Measurements from ENCODE around the gene SWAP70.
"Not testable (repeated sequence)": the region's sequence is repeated elsewhere in the genome, so short reads cannot be mapped to it uniquely, and the experiment has no call there.

The SWAP70 gene

GRCh38 chr11:9726321-9727022, 62.6 kb downstream of the SWAP70 start:
- no peak for DNase-seq

DNA sequence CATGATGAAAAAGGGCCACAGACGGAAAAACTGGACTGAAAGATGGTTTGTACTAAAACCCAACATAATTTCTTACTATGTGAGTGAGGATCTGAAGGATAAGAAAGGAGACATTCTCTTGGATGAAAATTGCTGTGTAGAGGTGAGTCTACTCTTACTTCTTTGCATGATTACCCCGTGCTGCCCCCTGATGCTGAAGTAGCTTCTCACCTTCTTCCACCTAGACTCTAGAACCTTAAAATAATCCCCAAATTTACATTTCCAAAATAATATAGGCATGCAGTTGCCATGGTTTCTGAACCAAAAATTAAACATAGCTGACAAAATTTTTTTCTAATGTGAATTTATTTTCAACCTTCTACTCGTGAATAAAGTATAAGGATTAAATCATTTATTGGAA, 64.2 kb downstream of the SWAP70 start:
- DNase-seq: no peak

- no peak for DNase-seq
Measured at GRCh38 chr11:9731256-9731655, 67.4 kb downstream of the SWAP70 start.

DNA sequence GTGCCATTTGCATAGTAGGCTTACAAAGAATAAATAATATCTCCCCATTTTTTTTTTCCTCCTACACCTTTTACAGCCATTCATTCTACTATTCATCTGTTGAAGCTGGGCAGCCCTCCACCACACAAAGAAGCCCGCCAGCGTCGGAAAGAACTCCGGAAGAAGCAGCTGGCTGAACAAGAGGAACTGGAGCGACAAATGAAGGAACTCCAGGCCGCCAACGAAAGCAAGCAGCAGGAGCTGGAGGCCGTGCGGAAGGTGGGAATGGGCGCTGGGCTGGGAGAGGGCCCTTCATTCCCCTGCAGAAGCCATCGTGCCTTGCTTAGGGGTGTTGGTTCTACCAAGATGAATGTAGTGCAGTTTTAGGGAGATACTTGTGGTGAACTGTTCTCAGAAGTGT, 68.6 kb downstream of the SWAP70 start:
- no peak for DNase-seq

- DNase-seq: no peak
Measured at GRCh38 chr11:9733212-9733611, 69.3 kb downstream of the SWAP70 start.

GRCh38 chr11:9735236-9735635, 71.4 kb downstream of the SWAP70 start:
- no peak for DNase-seq

DNA sequence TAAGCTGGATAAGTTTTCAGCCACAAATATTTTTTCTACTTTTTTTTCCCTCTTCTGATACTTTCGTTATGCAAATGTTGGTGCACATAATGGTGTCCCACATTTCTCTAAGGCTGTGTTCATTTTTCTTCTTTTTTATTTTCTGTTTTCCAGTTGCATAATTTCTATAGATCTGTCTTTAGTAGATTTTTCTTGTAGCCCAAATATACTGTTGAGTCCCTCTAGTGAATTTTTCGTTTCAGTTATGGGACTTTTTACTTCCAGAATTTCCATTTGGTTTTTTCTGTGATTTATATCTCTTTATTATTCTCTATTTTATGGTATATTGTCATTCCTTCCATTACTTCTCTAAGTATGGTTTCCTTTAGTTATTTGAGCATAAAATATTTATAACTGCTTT, 72.0 kb downstream of the SWAP70 start:
- DNase-seq: no peak

DNA sequence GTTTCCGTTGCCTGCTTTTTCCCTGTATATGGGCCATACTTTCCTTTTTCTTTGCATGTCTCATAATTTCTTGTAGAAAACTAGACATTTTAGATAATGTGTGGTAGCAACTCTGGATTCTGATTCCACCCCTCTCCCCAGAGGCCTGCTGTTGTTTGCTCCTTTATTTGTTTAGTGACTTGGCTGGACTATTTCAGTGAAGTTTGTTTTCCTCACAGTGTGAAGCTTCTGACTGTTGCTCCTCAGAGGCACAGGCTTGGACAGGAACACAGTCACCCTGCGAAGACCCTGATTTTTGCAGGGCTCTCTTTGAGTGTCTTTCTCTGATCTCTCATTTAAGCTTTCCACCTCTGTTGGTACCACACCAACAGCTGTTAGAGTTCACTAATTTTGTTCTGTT, 72.5 kb downstream of the SWAP70 start:
- DNase-seq: no peak

DNA sequence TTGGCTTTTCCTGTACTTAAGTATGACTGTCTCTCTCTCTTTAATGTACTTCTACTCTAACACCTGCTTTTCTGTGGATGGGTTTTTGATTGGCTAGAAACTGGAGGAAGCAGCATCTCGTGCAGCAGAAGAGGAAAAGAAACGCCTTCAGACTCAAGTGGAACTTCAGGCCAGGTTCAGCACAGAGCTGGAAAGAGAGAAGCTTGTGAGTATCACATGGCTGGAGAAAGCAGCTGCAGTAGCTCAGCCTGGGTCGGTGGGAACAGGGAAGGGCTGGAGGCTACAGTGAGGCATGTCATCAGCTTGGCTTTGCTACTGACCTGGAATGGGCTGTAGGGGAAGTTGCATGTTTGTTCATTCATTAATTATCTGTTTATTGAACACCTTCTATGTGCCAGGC, 74.2 kb downstream of the SWAP70 start:
- DNase-seq: peak; percentile 35

- no peak for DNase-seq
Measured at GRCh38 chr11:9738707-9739106, 74.8 kb downstream of the SWAP70 start.

GRCh38 chr11:9739123-9739900, 75.4 kb downstream of the SWAP70 start:
- peak; percentile 15 for DNase-seq

GRCh38 chr11:9740202-9740883, 76.5 kb downstream of the SWAP70 start:
- DNase-seq: no peak

GRCh38 chr11:9741260-9741659, 77.4 kb downstream of the SWAP70 start:
- no peak for DNase-seq

DNA sequence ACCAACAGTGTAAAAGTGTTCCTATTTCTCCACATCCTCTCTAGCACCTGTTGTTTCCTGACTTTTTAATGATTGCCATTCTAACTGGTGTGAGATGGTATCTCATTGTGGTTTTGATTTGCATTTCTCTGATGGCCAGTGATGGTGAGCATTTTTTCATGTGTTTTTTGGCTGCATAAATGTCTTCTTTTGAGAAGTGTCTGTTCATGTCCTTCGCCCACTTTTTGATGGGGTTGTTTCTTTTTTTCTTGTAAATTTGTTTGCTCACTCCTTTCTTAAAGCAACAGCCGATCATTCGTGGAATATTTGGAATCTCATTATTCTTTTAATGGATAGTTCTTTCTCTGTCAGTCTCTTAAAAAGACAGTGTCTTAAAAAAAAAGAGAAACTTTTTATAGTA, 79.6 kb downstream of the SWAP70 start:
- not testable (repeated sequence) for DNase-seq

GRCh38 chr11:9745411-9746211, 81.7 kb downstream of the SWAP70 start:
- DNase-seq: no peak

GRCh38 chr11:9747229-9747628, 83.4 kb downstream of the SWAP70 start:
- no peak for DNase-seq

- no peak for DNase-seq
Measured at GRCh38 chr11:9747828-9748227, 84.0 kb downstream of the SWAP70 start.

DNA sequence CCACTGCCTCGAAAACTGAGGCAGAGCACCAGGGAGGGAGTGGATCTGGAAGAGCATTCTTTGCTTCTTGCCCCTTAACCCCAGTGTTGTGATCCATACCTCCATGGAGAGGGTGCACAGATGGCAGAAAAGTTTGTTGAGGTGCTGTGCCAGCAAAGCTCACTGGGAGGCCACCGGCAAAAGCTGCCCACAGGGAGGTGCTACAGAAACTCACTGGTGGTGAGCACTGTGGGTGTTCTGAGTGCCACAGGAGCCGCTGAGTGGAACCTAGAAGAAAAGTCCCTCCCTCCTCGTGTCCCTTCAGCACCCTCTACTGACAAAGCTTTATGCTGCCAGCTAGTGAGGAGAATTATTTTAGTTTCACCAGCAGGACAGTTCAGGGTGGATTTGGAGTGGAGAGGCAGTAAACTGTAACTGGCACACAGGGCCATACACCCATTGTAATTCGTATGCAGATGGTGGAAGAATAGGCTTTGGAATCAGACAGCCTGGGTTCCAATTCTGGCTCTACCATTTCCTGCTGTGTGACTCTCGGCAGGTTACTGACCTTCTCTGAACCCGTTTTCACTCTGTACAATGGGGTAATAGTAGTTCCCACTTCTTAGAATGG, 84.6 kb downstream of the SWAP70 start:
- peak; percentile 72 for DNase-seq

- DNase-seq: no peak
Measured at GRCh38 chr11:9750551-9750950, 86.7 kb downstream of the SWAP70 start.

DNA sequence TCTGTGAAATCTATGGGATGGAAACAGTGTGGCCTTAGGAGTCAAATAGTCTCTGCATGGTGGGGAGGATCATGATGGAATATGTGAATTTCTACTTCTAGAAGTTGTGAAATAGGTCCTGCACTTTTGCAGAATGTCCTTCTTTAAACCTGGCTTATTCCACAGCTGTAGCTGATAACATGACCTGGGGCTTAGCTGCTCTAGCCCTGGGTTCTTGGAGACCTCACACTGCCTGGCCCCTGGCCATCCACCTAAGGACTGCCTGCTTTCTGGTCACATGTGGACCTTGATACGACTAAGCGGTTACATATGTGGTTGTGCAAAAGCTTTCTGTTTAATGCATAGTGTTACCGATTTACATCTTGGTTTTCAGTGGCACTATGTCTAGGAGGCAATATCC, 88.2 kb downstream of the SWAP70 start:
- DNase-seq: no peak

GRCh38 chr11:9753021-9753420, 89.1 kb downstream of the SWAP70 start:
- DNase-seq: no peak

- DNase-seq: no peak
Measured at GRCh38 chr11:9754010-9754471, 90.2 kb downstream of the SWAP70 start.

Data from midbrain (tissue), 1 donor.